C4-2B (cell line): ENCODE measurements around the gene JUN.

ENCODE experiments used
- ZFX ChIP-seq: fragments of 450-650 bp; IDR thresholded peaks from 2 replicates; pipeline ENCODE4 v1.6.1; 2017
- TF ChIP-seq, protein P1 (sequence below): fragments of 450-650 bp; conservative IDR thresholded peaks from 2 replicates; pipeline ENCODE4 v1.5.1; 2017; ENCODE audit warnings: mild to moderate bottlenecking

- TF ChIP-seq, protein P1, sequence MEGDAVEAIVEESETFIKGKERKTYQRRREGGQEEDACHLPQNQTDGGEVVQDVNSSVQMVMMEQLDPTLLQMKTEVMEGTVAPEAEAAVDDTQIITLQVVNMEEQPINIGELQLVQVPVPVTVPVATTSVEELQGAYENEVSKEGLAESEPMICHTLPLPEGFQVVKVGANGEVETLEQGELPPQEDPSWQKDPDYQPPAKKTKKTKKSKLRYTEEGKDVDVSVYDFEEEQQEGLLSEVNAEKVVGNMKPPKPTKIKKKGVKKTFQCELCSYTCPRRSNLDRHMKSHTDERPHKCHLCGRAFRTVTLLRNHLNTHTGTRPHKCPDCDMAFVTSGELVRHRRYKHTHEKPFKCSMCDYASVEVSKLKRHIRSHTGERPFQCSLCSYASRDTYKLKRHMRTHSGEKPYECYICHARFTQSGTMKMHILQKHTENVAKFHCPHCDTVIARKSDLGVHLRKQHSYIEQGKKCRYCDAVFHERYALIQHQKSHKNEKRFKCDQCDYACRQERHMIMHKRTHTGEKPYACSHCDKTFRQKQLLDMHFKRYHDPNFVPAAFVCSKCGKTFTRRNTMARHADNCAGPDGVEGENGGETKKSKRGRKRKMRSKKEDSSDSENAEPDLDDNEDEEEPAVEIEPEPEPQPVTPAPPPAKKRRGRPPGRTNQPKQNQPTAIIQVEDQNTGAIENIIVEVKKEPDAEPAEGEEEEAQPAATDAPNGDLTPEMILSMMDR = no peak
- no peak for TF ChIP-seq ZFX
Observed at GRCh38 chr1:58754073-58754613, 29.7 kb downstream of the JUN start.
